HepG2 (cell line): ENCODE data around the gene DENND4B. TPM values are rescaled to one million over a fixed set of nuclear protein-coding genes. Genes with fewer than 3 reads are reported as not detected.

Source experiments
- ATAC-seq: fragments of 200-7000 bp; cut with Tn5 transposase; 3 replicates; pipeline ENCODE4 v1.9.1; 2020; ENCODE audit warnings: mild to moderate bottlenecking, moderate library complexity
- BruUV-seq: library from RNA; stranded (reverse); fragments of 400-500 nt; replicated peaks from 2 replicates; lab custom pipeline; 2021; lab: Mats Ljungman, UMichigan
- CTCF ChIA-PET: fragments of 300-600 bp; formaldehyde crosslinking; extraction: SDS; loops from one replicate; lab custom pipeline; 2021; ENCODE audit warnings: low total read pairs, inconsistent platforms, low intra/inter-chr PET ratio; lab: Yijun Ruan, JAX
- POLR2A ChIA-PET: fragments of 350-600 bp; sonication (Branson Sonifier 250); formaldehyde crosslinking; loops from one replicate; lab custom pipeline; 2020; ENCODE audit warnings: antibody characterized with exemption, inconsistent platforms; lab: Yijun Ruan, JAX
- DNase-seq: peaks from one replicate; pipeline ENCODE4 v3.0.0-alpha.2; 2015; ENCODE audit warnings: low spot score
- FAIRE-seq: peaks from 3 replicates; lab custom pipeline; 2011; peaks lifted over from hg19 to GRCh38; lab: Jason Lieb, UNC
- H2AFZ ChIP-seq: one replicate; pipeline ENCODE4 v1.6.1; 2011; ENCODE audit warnings: low read length, inconsistent platforms
- H3K27ac ChIP-seq: fragments of 300-600 bp; 3 replicates; pipeline ENCODE4 v1.8.0; 2011; ENCODE audit warnings: mixed run types, mild to moderate bottlenecking, mixed read lengths, low read length, inconsistent platforms; ENCODE audit not compliant: insufficient read depth; ENCODE audit errors: extremely low read length
- H3K27me3 ChIP-seq, 2 experiments: fragments of 200-600 bp in 1 of 2; 2 replicates in 1 of 2; 3 replicates in 1 of 2; pipeline versions ENCODE4 v1.6.0 to v1.8.0; 2011; ENCODE audit warnings: low read length in 2 of 2, mild to moderate bottlenecking in 2 of 2, moderate library complexity in 2 of 2, inconsistent platforms in 1 of 2; ENCODE audit not compliant: insufficient read depth in 2 of 2, control insufficient read depth in 1 of 2
- H3K36me3 ChIP-seq, 2 experiments: fragments of 200-600 bp in 1 of 2; replicated peaks in 1 of 2; 2 replicates in 1 of 2; 3 replicates in 1 of 2; pipeline versions ENCODE4 v1.5.1 to v1.8.0; 2011; ENCODE audit warnings: low read length in 2 of 2, inconsistent platforms in 1 of 2; ENCODE audit not compliant: insufficient read depth in 2 of 2, control insufficient read depth in 1 of 2
- H3K4me1 ChIP-seq: 2 replicates; pipeline ENCODE4 v1.5.1; 2012; ENCODE audit warnings: low read length, inconsistent platforms; ENCODE audit not compliant: insufficient read depth
- H3K4me2 ChIP-seq: 2 replicates; pipeline ENCODE4 v1.6.0; 2011; ENCODE audit warnings: low read depth, low read length, inconsistent platforms
- H3K4me3 ChIP-seq, 3 experiments: fragments of 200-600 bp in 1 of 3; sonication (generic), shearing (Covaris generic) in 1 of 3; replicated peaks in 1 of 3; 2 replicates each; pipeline ENCODE4 v1.5.1; 2011 to 2016; ENCODE audit warnings: low read length in 3 of 3, inconsistent platforms in 2 of 3, low read depth in 2 of 3, mild to moderate bottlenecking in 2 of 3, control low read depth in 1 of 3, mixed read lengths in 1 of 3; ENCODE audit not compliant: insufficient read depth in 1 of 3
- H3K79me2 ChIP-seq: one replicate; pipeline ENCODE4 v1.6.1; 2011; ENCODE audit warnings: low read length, inconsistent platforms; ENCODE audit not compliant: insufficient read depth
- H3K9ac ChIP-seq: 2 replicates; pipeline ENCODE4 v1.6.0; 2011; ENCODE audit warnings: mild to moderate bottlenecking, low read depth, low read length, inconsistent platforms; ENCODE audit not compliant: insufficient read depth
- H3K9me3 ChIP-seq: 2 replicates; pipeline ENCODE4 v1.5.1; 2012; ENCODE audit warnings: mild to moderate bottlenecking, low read length
- H4K20me1 ChIP-seq: 2 replicates; pipeline ENCODE4 v1.6.0; 2011; ENCODE audit warnings: inconsistent platforms, mild to moderate bottlenecking, low read length, moderate library complexity; ENCODE audit not compliant: insufficient read depth
- IRF1 ChIP-seq: sonication (generic); formaldehyde crosslinking; IDR thresholded peaks from 2 replicates; pipeline ENCODE4 v1.4.0; 2020; ENCODE audit warnings: low read depth, mild to moderate bottlenecking, missing genetic modification reagents
- PRDM10 ChIP-seq: sonication (generic); formaldehyde crosslinking; IDR thresholded peaks from 2 replicates; pipeline ENCODE4 v1.4.0; 2020; ENCODE audit warnings: low read depth, missing genetic modification reagents
- YEATS4 ChIP-seq: sonication (generic); formaldehyde crosslinking; IDR thresholded peaks from 2 replicates; pipeline ENCODE4 v1.4.0; 2020; ENCODE audit warnings: missing genetic modification reagents, borderline replicate concordance
- ZFP36L2 ChIP-seq: sonication (generic); formaldehyde crosslinking; IDR thresholded peaks from 2 replicates; pipeline ENCODE4 v1.4.0; 2020; ENCODE audit warnings: missing genetic modification reagents
- ZFP37 ChIP-seq: sonication (generic); formaldehyde crosslinking; IDR thresholded peaks from 2 replicates; pipeline ENCODE4 v1.4.0; 2020; ENCODE audit warnings: missing genetic modification reagents, borderline replicate concordance
- WGBS: methylation state at CpG from one replicate; pipeline ENCODE4 v1.1.6; 2017; ENCODE audit warnings: low lambda C conversion rate; 5-methylcytosine and 5-hydroxymethylcytosine counted together
- in situ Hi-C: cut with HindIII; loops from 2 replicates; pipeline ENCODE4 v1.10.0; 2017; ENCODE audit warnings: low pct_unique_long_range_greater_than_20kb; ENCODE audit not compliant: extremely low pct_ligation_motif_present
- intact Hi-C: fragments of 100-400 bp; cut with micrococcal nuclease; formaldehyde crosslinking; loops from one replicate; pipeline ENCODE4 v1.10.0; 2022; ENCODE audit not compliant: unreplicated experiment
- polyA plus RNA-seq, 8 experiments: library from polyadenylated mRNA; depleted of rRNA in 3 of 8; stranded (reverse) in 7 of 8; unstranded in 1 of 8; fragments of >200 nt; fragmentation: Illumina TruSeq in 4 of 8; extraction: Trizol in 4 of 8; gene quantifications; 2 replicates each; pipeline versions ENCODE4 v1.2.1 to v1.2.3, GENCODE V29; 2011 to 2016; ENCODE audit warnings: low read depth in 4 of 8, missing spikeins in 1 of 8, mixed read lengths in 1 of 8; ENCODE audit not compliant: insufficient read depth in 1 of 8
- total RNA-seq, 5 experiments: library from RNA; depleted of rRNA; stranded (reverse); fragments of >200 nt; fragmentation: Illumina TruSeq; extraction: Trizol; gene quantifications; 2 replicates each; pipeline ENCODE4 v1.2.3, GENCODE V29; 2016; ENCODE audit warnings: low read depth in 1 of 5

Gene DENND4B
- total and polyA plus RNA-seq, 2 of the 13 experiments (the other 11 are each of a cell fraction or from before 2014, with no cell fraction given): 15.1 to 20.3 TPM

- no peak overlapping the region for H2AFZ ChIP-seq
- intact Hi-C loops: no loop called here
- no peaks in the 10 kb centered on the region for H3K27me3 ChIP-seq
- no peak overlapping the region for H3K9ac ChIP-seq
- H4K20me1 ChIP-seq: 0 out of 2 replicates have a peak, but pooled peaks cover 12% of the 10 kb centered on the region
- in situ Hi-C loops: no loop called here
- no TSS peak for BruUV-seq
- ATAC-seq (no peak), FAIRE-seq (no peak), DNase-seq (no peak)
- H3K4me2 ChIP-seq: no peak overlapping the region
- no peaks in the 10 kb centered on the region for H3K9me3 ChIP-seq
- WGBS: 93% methylated on average over 3 of the region's 3 CpGs
- TF ChIP-seq PRDM10 (CRISPR knock-in tag): no peak
- TF ChIP-seq ZFP37: no peak
- no peak for TF ChIP-seq IRF1 (CRISPR knock-in tag)
- TF ChIP-seq YEATS4: no peak
- TF ChIP-seq ZFP36L2 (CRISPR knock-in tag): no peak
- H3K27ac ChIP-seq: no peak overlapping the region
- H3K79me2 ChIP-seq: peaks cover 58% of the 10 kb centered on the region
- H3K4me3 ChIP-seq: no peak overlapping the region
- H3K4me1 ChIP-seq: peaks cover 16% of the 10 kb centered on the region
- CTCF ChIA-PET: no interaction called here
- POLR2A ChIA-PET: no interaction called here
- H3K36me3 ChIP-seq: 0 out of 5 replicates have a peak, but pooled peaks cover 0 to 2% of the 10 kb centered on the region in 2 experiments
Measured at GRCh38 chr1:153882296-153882912, 64.1 kb downstream of the DENND4B start.
